RWPE1 (cell line): ENCODE data around the gene C1QL4.

Source experiments
- CTCF ChIA-PET: fragments of 350-600 bp; sonication (Branson Sonifier 250); formaldehyde crosslinking; extraction: SDS; loops from one replicate; lab custom pipeline; 2021; lab: Yijun Ruan, JAX
- POLR2A ChIA-PET: fragments of 400-600 bp; formaldehyde crosslinking; extraction: SDS; loops from one replicate; lab custom pipeline; 2020; ENCODE audit warnings: antibody characterized with exemption; ENCODE audit not compliant: low non-redundant PET; lab: Yijun Ruan, JAX
- DNase-seq: peaks from one replicate; pipeline ENCODE4 v3.0.0; 2012; ENCODE audit warnings: low spot score
- H3K27ac ChIP-seq: fragments of 450-650 bp; 2 replicates; pipeline ENCODE4 v1.5.1; 2017
- CTCF ChIP-seq: fragments of 450-650 bp; conservative IDR thresholded peaks from 2 replicates; pipeline ENCODE4 v1.5.1; 2017; ENCODE audit warnings: low read depth, mild to moderate bottlenecking

The C1QL4 gene

GRCh38 chr12:49296836-49297694 lies 39.9 kb downstream of the C1QL4 start:
- TF ChIP-seq CTCF = peak; percentile 50
- peak; percentile 77 for DNase-seq
- CTCF ChIA-PET = interaction anchor here (0.6 to 2.0 kb wide), 21 partner anchors 8 to 413 kb away, joined by 3 to 15 read pairs (median 4); partner anchors contain the start of gene TROAP
- POLR2A ChIA-PET = no interaction called here
- H3K27ac ChIP-seq = peak overlapping the region; percentile 21; the same call in 1 of the 2 replicates

- ChIA-PET POLR2A (no interaction called here), CTCF (interaction anchor here (0.6 to 2.0 kb wide), 19 partner anchors 8 to 414 kb away, joined by 3 to 15 read pairs (median 4); partner anchors contain the start of gene TROAP)
- H3K27ac ChIP-seq = no peak overlapping the region
- TF ChIP-seq CTCF = peak; percentile 85
- peak; percentile 70 for DNase-seq
These were observed 40.8 kb downstream of the C1QL4 start for GRCh38 chr12:49296034-49296835.

GRCh38 chr12:49295082-49295936 lies 41.7 kb downstream of the C1QL4 start, which contains the start of gene PRPH:
Gene PRPH (plus strand): TSS chr12:49295147. CDS start chr12:49295201, 54 bp downstream.
- TF ChIP-seq CTCF = no peak
- ChIA-PET POLR2A (interaction anchor here (0.5 kb wide), 1 partner anchor 59 kb away, joined by 3 read pairs; no protein-coding TSS in a partner anchor), CTCF (interaction anchor here (0.5 to 2.6 kb wide), 7 partner anchors 10 to 104 kb away, joined by 3 to 9 read pairs (median 4); no protein-coding TSS in a partner anchor)
- H3K27ac ChIP-seq = peak within 1 kb of the TSS; percentile 85
- no peak for DNase-seq

- CTCF ChIA-PET = interaction anchor here (0.5 to 2.6 kb wide), 4 partner anchors 10 to 104 kb away, joined by 3 to 9 read pairs (median 4); no protein-coding TSS in a partner anchor
- no peak for TF ChIP-seq CTCF
- H3K27ac ChIP-seq = peak overlapping the region; percentile 85; the same call in 1 of the 2 replicates
- POLR2A ChIA-PET = no interaction called here
- no peak for DNase-seq
These were observed 42.2 kb downstream of the C1QL4 start for GRCh38 chr12:49294804-49295081.

- no peak for DNase-seq
- TF ChIP-seq CTCF = no peak
- peak overlapping the region; percentile 85 for H3K27ac ChIP-seq
- POLR2A ChIA-PET = no interaction called here
- CTCF ChIA-PET = interaction anchor here (0.7 to 2.6 kb wide), 6 partner anchors 11 to 64 kb away, joined by 3 to 9 read pairs (median 4); partner anchors contain the start of gene C1QL4
These were observed 42.7 kb downstream of the C1QL4 start for GRCh38 chr12:49294086-49294803.
